SK-N-SH (cell line): ENCODE data around the gene ZNF275.

Source experiments
- CTCF ChIP-seq: fragments of 200-600 bp; sonication (generic); IDR thresholded peaks from 2 replicates; pipeline ENCODE4 v1.6.1; 2017; ENCODE audit warnings: antibody characterized with exemption, mild to moderate bottlenecking, moderate library complexity
- EP300 ChIP-seq, 2 experiments: IDR thresholded peaks; 2 replicates each; pipeline versions ENCODE4 v1.4.0 to v1.6.1; 2012; ENCODE audit warnings: borderline replicate concordance in 1 of 2, low read depth in 1 of 2, low read length in 1 of 2
- FOXM1 ChIP-seq: IDR thresholded peaks from 2 replicates; pipeline ENCODE4 v1.4.0; 2012; ENCODE audit warnings: low read depth, mild to moderate bottlenecking
- GABPA ChIP-seq: IDR thresholded peaks from 2 replicates; pipeline ENCODE4 v1.4.0; 2012; ENCODE audit warnings: low read depth, mild to moderate bottlenecking
- NRF1 ChIP-seq: IDR thresholded peaks from 2 replicates; pipeline ENCODE4 v1.6.1; 2012; ENCODE audit warnings: low read depth, mild to moderate bottlenecking, low read length
- POLR2AphosphoS5 ChIP-seq: IDR thresholded peaks from 2 replicates; pipeline ENCODE4 v1.6.1; 2012; ENCODE audit warnings: low read depth, low read length
- RCOR1 ChIP-seq: fragments of 150-350 bp; IDR thresholded peaks from 2 replicates; pipeline ENCODE4 v1.6.1; 2017; ENCODE audit warnings: antibody characterized with exemption, low read length
- SIN3A ChIP-seq: IDR thresholded peaks from 2 replicates; pipeline ENCODE4 v1.6.1; 2012; ENCODE audit warnings: low read depth, mild to moderate bottlenecking, low read length, moderate library complexity, borderline replicate concordance
- SMC3 ChIP-seq: IDR thresholded peaks from 2 replicates; pipeline ENCODE4 v1.6.1; 2012; ENCODE audit warnings: low read depth, low read length, improper control_type of control experiment
- TAF1 ChIP-seq: IDR thresholded peaks from 2 replicates; pipeline ENCODE4 v1.6.1; 2012; ENCODE audit warnings: low read depth, mild to moderate bottlenecking, low read length, moderate library complexity, borderline replicate concordance
- YY1 ChIP-seq: IDR thresholded peaks from 2 replicates; pipeline ENCODE4 v1.4.0; 2012; ENCODE audit warnings: low read depth, mild to moderate bottlenecking
- TF ChIP-seq, protein P1 (sequence below): IDR thresholded peaks from 2 replicates; pipeline ENCODE4 v1.4.0; 2012; ENCODE audit warnings: low read depth
- TF ChIP-seq, protein P2 (sequence below): fragments of 150-350 bp; IDR thresholded peaks from 2 replicates; pipeline ENCODE4 v1.6.1; 2017; ENCODE audit warnings: antibody characterized with exemption, low read length, low read depth, borderline replicate concordance
- TF ChIP-seq, protein P3 (sequence below): IDR thresholded peaks from 2 replicates; pipeline ENCODE4 v1.4.0; 2012; ENCODE audit warnings: low read depth, borderline replicate concordance

- TF ChIP-seq CTCF (no peak), SIN3A (no peak), TAF1 (no peak), RCOR1 (no peak), SMC3 (no peak), EP300 (IDR thresholded peaks at IDR 0.05; ENCODE audit: borderline replicate concordance in 1 of 2, low read depth in 1 of 2, low read length in 1 of 2) (no peak), FOXM1 (no peak), GABPA (no peak), NRF1 (no peak), YY1 (no peak), POLR2AphosphoS5 (no peak)
- TF ChIP-seq, protein P1, sequence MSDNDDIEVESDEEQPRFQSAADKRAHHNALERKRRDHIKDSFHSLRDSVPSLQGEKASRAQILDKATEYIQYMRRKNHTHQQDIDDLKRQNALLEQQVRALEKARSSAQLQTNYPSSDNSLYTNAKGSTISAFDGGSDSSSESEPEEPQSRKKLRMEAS: no peak
- TF ChIP-seq, protein P2, sequence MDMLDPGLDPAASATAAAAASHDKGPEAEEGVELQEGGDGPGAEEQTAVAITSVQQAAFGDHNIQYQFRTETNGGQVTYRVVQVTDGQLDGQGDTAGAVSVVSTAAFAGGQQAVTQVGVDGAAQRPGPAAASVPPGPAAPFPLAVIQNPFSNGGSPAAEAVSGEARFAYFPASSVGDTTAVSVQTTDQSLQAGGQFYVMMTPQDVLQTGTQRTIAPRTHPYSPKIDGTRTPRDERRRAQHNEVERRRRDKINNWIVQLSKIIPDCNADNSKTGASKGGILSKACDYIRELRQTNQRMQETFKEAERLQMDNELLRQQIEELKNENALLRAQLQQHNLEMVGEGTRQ: no peak
- TF ChIP-seq, protein P3, sequence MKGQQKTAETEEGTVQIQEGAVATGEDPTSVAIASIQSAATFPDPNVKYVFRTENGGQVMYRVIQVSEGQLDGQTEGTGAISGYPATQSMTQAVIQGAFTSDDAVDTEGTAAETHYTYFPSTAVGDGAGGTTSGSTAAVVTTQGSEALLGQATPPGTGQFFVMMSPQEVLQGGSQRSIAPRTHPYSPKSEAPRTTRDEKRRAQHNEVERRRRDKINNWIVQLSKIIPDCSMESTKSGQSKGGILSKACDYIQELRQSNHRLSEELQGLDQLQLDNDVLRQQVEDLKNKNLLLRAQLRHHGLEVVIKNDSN: no peak
These were observed 31.7 kb downstream of the ZNF275 start for GRCh38 chrX:153365670-153366069.
